Astrocyte (in vitro differentiated cells and primary cell): ENCODE results near the gene HNF4A.
"Not testable (repeated sequence)": the region's sequence is repeated elsewhere in the genome, so short reads cannot be mapped to it uniquely, and the experiment has no call there.

Source experiments
- CTCF ChIP-seq: IDR thresholded peaks from 2 replicates; pipeline ENCODE4 v1.5.1; 2011; ENCODE audit warnings: low read depth, mild to moderate bottlenecking, inconsistent platforms, low read length, moderate library complexity; ENCODE audit not compliant: insufficient read depth
- EZH2 ChIP-seq: IDR thresholded peaks from 2 replicates; pipeline ENCODE4 v1.6.1; 2012; ENCODE audit warnings: mild to moderate bottlenecking, low read length, inconsistent platforms; ENCODE audit not compliant: insufficient read depth

GRCh38 chr20:44472283-44472682, 116.8 kb downstream of the HNF4A start:
- not testable (repeated sequence) for TF ChIP-seq CTCF, EZH2
